Measurements from ENCODE around the gene DYNC1I1. TPM values are rescaled to one million over a fixed set of nuclear protein-coding genes. Genes with fewer than 3 reads are reported as not detected.

DYNC1I1 gene
- polyA plus RNA-seq, 1 of the 3 experiments (the other 2 are of a cell fraction): 0.05 TPM

GRCh38 chr7:95753440-95753839, 18.9 kb upstream of the DYNC1I1 start:
- Histone ChIP-seq H3K9me3 (no peaks in the 10 kb centered on the region), H3K36me3 (replicated peaks in 1 of 2; ENCODE audit: control insufficient read depth in 1 of 2, insufficient read depth in 2 of 2, low read length in 1 of 2) (no peaks in the 10 kb centered on the region), H4K20me1 (ENCODE audit: insufficient read depth) (no peaks in the 10 kb centered on the region), H3K4me3 (ENCODE audit: low read depth in 2 of 2, low read length in 1 of 2) (no peak overlapping the region), H3K9ac (no peak overlapping the region), H3K79me2 (ENCODE audit: insufficient read depth) (no peaks in the 10 kb centered on the region), H3K4me2 (no peak overlapping the region), H3F3A (replicated peaks; ENCODE audit: insufficient read depth) (no peaks in the 10 kb centered on the region), H2AFZ (ENCODE audit: low read depth) (no peak overlapping the region), H3K27ac (ENCODE audit: low read depth in 2 of 2, low read length in 1 of 2) (no peak overlapping the region), H3K9me2 (no peaks in the 10 kb centered on the region), H3K27me3 (ENCODE audit: insufficient read depth) (no peaks in the 10 kb centered on the region; the same call in 1 of the 2 replicates), H3K4me1 (ENCODE audit: control insufficient read depth in 1 of 2, insufficient read depth in 2 of 2, low read depth in 1 of 2, low read length in 1 of 2) (no peaks in the 10 kb centered on the region)
- DNase-seq: no peak
- CTCF ChIA-PET: no interaction called here
- TF ChIP-seq NFIC (IDR thresholded peaks at IDR 0.05; ENCODE audit: borderline replicate concordance): no peak
- TF ChIP-seq MEF2A (IDR thresholded peaks at IDR 0.05; ENCODE audit: borderline replicate concordance, low read depth): no peak
- no peak for TF ChIP-seq GABPA (IDR thresholded peaks at IDR 0.05; ENCODE audit: low read depth)
- no peak for TF ChIP-seq POLR2AphosphoS5 (IDR thresholded peaks at IDR 0.05; ENCODE audit: low read depth, low read length)
- TF ChIP-seq TEAD4 (IDR thresholded peaks at IDR 0.05; ENCODE audit: borderline replicate concordance, insufficient read depth): no peak
- no peak for TF ChIP-seq FOXM1 (IDR thresholded peaks at IDR 0.05; ENCODE audit: low read depth)
- no peak for TF ChIP-seq MAX (IDR thresholded peaks at IDR 0.05; ENCODE audit: low read depth)
- no peak for TF ChIP-seq SIN3A (IDR thresholded peaks at IDR 0.05; ENCODE audit: borderline replicate concordance, low read depth, low read length)
- no peak for TF ChIP-seq ELF1 (IDR thresholded peaks at IDR 0.05)
- no peak for TF ChIP-seq ZBTB33 (IDR thresholded peaks at IDR 0.05; ENCODE audit: borderline replicate concordance, low read depth)
- no peak for TF ChIP-seq EP300 (IDR thresholded peaks at IDR 0.05; ENCODE audit: borderline replicate concordance in 1 of 2, low read depth in 1 of 2, low read length in 1 of 2)
- TF ChIP-seq CTCF (IDR thresholded peaks at IDR 0.05): no peak
- no peak for TF ChIP-seq PBX3 (IDR thresholded peaks at IDR 0.05)
- TF ChIP-seq RFX5 (IDR thresholded peaks at IDR 0.05; ENCODE audit: low read length): no peak
- TF ChIP-seq RAD21 (IDR thresholded peaks at IDR 0.05; ENCODE audit: low read length): no peak
- no peak for TF ChIP-seq IRF3 (IDR thresholded peaks at IDR 0.05; ENCODE audit: low read depth, low read length)
- TF ChIP-seq REST (IDR thresholded peaks at IDR 0.05; ENCODE audit: low read depth, low read length): no peak
- no peak for TF ChIP-seq GATA2 (CRISPR knock-in tag; IDR thresholded peaks at IDR 0.05)
- POLR2A ChIA-PET: no interaction called here
